ENCODE measurements around the gene GNL2.

GRCh38 chr1:37629726-37630425 is 34.1 kb upstream of the GNL2 start:
- TF ChIP-seq CTCF (IDR thresholded peaks at IDR 0.05) (no peak), EP300 (IDR thresholded peaks at IDR 0.05) (no peak), POLR2A (IDR thresholded peaks at IDR 0.05) (no peak)

All from tibial nerve (tissue), 4 donors.